ENCODE measurements around the gene SWT1.

The SWT1 gene

GRCh38 chr1:185322636-185323035, 165.7 kb downstream of the SWT1 start:
- DNase-seq (ENCODE audit: low spot score), result no peak

- DNase-seq (ENCODE audit: low spot score), result no peak
Measured at GRCh38 chr1:185324118-185324517, 167.2 kb downstream of the SWT1 start.

GRCh38 chr1:185325413-185325812, 168.4 kb downstream of the SWT1 start:
- DNase-seq (ENCODE audit: low spot score), result peak; percentile 11

- no peak for DNase-seq (ENCODE audit: low spot score)
Measured at GRCh38 chr1:185328255-185328654, 171.3 kb downstream of the SWT1 start.

- DNase-seq (ENCODE audit: low spot score), result no peak
Measured at GRCh38 chr1:185334182-185334581, 177.2 kb downstream of the SWT1 start.

GRCh38 chr1:185337246-185337645, 180.3 kb downstream of the SWT1 start:
- no peak for DNase-seq (ENCODE audit: low spot score)

GRCh38 chr1:185338719-185339622, 182.0 kb downstream of the SWT1 start:
- no peak for DNase-seq (ENCODE audit: low spot score)

GRCh38 chr1:185341196-185341781, 184.3 kb downstream of the SWT1 start:
- no peak for DNase-seq (ENCODE audit: low spot score)
